Measurements from ENCODE around the gene HDAC8.

Gene HDAC8

GRCh38 chrX:72297953-72298730 is 274.5 kb downstream of the HDAC8 start:
- no peak for DNase-seq (ENCODE audit: low read depth, low spot score)

GRCh38 chrX:72296991-72297390 is 275.7 kb downstream of the HDAC8 start:
- no peak for DNase-seq (ENCODE audit: low read depth, low spot score)

- DNase-seq (ENCODE audit: low read depth, low spot score), result no peak
These were observed 276.9 kb downstream of the HDAC8 start for GRCh38 chrX:72295745-72296144.

- no peak for DNase-seq (ENCODE audit: low read depth, low spot score)
These were observed 278.1 kb downstream of the HDAC8 start for GRCh38 chrX:72294497-72294896.

GRCh38 chrX:72282302-72282701 is 290.3 kb downstream of the HDAC8 start:
- DNase-seq (ENCODE audit: low read depth, low spot score), result no peak

- no peak for DNase-seq (ENCODE audit: low read depth, low spot score)
These were observed 292.3 kb downstream of the HDAC8 start for GRCh38 chrX:72280321-72280845.

Data from activated CD4-positive, CD25-positive, alpha-beta regulatory T cell treated with anti-CD3 and anti-CD28 coated beads, Interleukin-2, amount 50 U/mL, for 16 hours (primary cell).